ENCODE results near the gene PDE4B. TPM values are rescaled to one million over a fixed set of nuclear protein-coding genes. Genes with fewer than 3 reads are reported as not detected.

PDE4B gene
- total and polyA plus RNA-seq, 10 of the 15 experiments (the other 5 are each of a cell fraction or from before 2014, with no cell fraction given) = 3.0 to 13.2 (median 5.7) TPM

DNA sequence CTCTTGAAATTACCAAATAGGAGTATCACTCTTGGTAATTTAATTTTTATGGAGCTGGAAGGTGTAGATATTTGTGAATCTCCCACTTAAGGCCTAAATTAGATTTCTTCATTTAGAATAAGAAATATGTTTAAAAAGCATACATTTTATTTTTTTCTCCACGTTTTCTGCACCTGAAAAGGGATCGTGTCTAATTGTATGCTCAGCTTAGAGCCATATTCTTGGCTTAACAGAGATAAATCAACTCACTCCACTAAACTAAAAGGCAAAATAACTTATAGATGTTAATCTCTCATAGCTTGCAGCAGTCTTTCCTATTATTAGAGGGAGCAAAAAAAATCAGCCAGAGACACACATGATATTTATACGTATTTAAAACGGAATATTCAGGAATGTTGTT lies 404.4 kb downstream of the PDE4B start:
- ChIA-PET RAD21 (ENCODE audit: unreplicated experiment) (no interaction called here), CTCF (no interaction called here), POLR2A (no interaction called here), SMC1A (ENCODE audit: uncharacterized antibody, unreplicated experiment) (interaction anchor here (0.6 kb wide), 1 partner anchor 442 kb away, joined by 3 read pairs; no protein-coding TSS in a partner anchor)
- Histone ChIP-seq H3K4me1 (ENCODE audit: control insufficient read depth, insufficient read depth, low read length) (no peaks in the 10 kb centered on the region), H3K9me3 (replicated peaks; ENCODE audit: control insufficient read depth, insufficient read depth, low read length) (no peaks in the 10 kb centered on the region), H3K79me2 (ENCODE audit: control insufficient read depth, insufficient read depth, low read length) (no peaks in the 10 kb centered on the region), H3K36me3 (ENCODE audit: control insufficient read depth in 2 of 2, insufficient read depth in 2 of 2, low read length in 1 of 2) (no peaks in the 10 kb centered on the region), H3K4me2 (ENCODE audit: control insufficient read depth, insufficient read depth) (no peak overlapping the region), H3K9ac (ENCODE audit: control insufficient read depth, insufficient read depth, low read length) (no peak overlapping the region), H2AFZ (ENCODE audit: control insufficient read depth, low read depth, low read length) (no peak overlapping the region), H4K20me1 (ENCODE audit: control insufficient read depth, insufficient read depth) (no peaks in the 10 kb centered on the region), H3K27me3 (replicated peaks in 1 of 2; ENCODE audit: control insufficient read depth in 2 of 2, insufficient read depth in 2 of 2, low read length in 1 of 2) (no peaks in the 10 kb centered on the region; a peak in 1 of 4 replicates), H3K4me3 (no peak overlapping the region), H3K27ac (ENCODE audit: control insufficient read depth, insufficient read depth) (no peak overlapping the region)
- intact Hi-C loops (cut with micrococcal nuclease; ENCODE audit: unreplicated experiment) (no loop called here), in situ Hi-C loops (cut with MboI) (no loop called here)
- WGBS (ENCODE audit: insufficient coverage, insufficient replicate concordance, low lambda C conversion rate, missing lambda C conversion rate) = 46% methylated on average over 4 of the region's 4 CpGs
- no peak for DNase-seq (ENCODE audit: low read depth, low spot score)
- FAIRE-seq = no peak
- ATAC-seq = no peak
- no TSS peak for BruUV-seq (replicated peaks)
- TF ChIP-seq RBBP5 (conservative IDR thresholded peaks at IDR 0.05) = no peak
- TF ChIP-seq, protein P1, sequence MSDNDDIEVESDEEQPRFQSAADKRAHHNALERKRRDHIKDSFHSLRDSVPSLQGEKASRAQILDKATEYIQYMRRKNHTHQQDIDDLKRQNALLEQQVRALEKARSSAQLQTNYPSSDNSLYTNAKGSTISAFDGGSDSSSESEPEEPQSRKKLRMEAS (IDR thresholded peaks at IDR 0.05; ENCODE audit: low read depth, low read length) = no peak
- TF ChIP-seq, protein P2, sequence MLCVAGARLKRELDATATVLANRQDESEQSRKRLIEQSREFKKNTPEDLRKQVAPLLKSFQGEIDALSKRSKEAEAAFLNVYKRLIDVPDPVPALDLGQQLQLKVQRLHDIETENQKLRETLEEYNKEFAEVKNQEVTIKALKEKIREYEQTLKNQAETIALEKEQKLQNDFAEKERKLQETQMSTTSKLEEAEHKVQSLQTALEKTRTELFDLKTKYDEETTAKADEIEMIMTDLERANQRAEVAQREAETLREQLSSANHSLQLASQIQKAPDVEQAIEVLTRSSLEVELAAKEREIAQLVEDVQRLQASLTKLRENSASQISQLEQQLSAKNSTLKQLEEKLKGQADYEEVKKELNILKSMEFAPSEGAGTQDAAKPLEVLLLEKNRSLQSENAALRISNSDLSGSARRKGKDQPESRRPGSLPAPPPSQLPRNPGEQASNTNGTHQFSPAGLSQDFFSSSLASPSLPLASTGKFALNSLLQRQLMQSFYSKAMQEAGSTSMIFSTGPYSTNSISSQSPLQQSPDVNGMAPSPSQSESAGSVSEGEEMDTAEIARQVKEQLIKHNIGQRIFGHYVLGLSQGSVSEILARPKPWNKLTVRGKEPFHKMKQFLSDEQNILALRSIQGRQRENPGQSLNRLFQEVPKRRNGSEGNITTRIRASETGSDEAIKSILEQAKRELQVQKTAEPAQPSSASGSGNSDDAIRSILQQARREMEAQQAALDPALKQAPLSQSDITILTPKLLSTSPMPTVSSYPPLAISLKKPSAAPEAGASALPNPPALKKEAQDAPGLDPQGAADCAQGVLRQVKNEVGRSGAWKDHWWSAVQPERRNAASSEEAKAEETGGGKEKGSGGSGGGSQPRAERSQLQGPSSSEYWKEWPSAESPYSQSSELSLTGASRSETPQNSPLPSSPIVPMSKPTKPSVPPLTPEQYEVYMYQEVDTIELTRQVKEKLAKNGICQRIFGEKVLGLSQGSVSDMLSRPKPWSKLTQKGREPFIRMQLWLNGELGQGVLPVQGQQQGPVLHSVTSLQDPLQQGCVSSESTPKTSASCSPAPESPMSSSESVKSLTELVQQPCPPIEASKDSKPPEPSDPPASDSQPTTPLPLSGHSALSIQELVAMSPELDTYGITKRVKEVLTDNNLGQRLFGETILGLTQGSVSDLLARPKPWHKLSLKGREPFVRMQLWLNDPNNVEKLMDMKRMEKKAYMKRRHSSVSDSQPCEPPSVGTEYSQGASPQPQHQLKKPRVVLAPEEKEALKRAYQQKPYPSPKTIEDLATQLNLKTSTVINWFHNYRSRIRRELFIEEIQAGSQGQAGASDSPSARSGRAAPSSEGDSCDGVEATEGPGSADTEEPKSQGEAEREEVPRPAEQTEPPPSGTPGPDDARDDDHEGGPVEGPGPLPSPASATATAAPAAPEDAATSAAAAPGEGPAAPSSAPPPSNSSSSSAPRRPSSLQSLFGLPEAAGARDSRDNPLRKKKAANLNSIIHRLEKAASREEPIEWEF (IDR thresholded peaks at IDR 0.05; ENCODE audit: insufficient replicate concordance, low read depth, low read length) = no peak
- TF ChIP-seq, protein P3, sequence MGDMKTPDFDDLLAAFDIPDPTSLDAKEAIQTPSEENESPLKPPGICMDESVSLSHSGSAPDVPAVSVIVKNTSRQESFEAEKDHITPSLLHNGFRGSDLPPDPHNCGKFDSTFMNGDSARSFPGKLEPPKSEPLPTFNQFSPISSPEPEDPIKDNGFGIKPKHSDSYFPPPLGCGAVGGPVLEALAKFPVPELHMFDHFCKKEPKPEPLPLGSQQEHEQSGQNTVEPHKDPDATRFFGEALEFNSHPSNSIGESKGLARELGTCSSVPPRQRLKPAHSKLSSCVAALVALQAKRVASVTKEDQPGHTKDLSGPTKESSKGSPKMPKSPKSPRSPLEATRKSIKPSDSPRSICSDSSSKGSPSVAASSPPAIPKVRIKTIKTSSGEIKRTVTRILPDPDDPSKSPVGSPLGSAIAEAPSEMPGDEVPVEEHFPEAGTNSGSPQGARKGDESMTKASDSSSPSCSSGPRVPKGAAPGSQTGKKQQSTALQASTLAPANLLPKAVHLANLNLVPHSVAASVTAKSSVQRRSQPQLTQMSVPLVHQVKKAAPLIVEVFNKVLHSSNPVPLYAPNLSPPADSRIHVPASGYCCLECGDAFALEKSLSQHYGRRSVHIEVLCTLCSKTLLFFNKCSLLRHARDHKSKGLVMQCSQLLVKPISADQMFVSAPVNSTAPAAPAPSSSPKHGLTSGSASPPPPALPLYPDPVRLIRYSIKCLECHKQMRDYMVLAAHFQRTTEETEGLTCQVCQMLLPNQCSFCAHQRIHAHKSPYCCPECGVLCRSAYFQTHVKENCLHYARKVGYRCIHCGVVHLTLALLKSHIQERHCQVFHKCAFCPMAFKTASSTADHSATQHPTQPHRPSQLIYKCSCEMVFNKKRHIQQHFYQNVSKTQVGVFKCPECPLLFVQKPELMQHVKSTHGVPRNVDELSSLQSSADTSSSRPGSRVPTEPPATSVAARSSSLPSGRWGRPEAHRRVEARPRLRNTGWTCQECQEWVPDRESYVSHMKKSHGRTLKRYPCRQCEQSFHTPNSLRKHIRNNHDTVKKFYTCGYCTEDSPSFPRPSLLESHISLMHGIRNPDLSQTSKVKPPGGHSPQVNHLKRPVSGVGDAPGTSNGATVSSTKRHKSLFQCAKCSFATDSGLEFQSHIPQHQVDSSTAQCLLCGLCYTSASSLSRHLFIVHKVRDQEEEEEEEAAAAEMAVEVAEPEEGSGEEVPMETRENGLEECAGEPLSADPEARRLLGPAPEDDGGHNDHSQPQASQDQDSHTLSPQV (IDR thresholded peaks at IDR 0.05) = no peak
- TF ChIP-seq NR2C1 (IDR thresholded peaks at IDR 0.05) = no peak
- TF ChIP-seq, protein P4, sequence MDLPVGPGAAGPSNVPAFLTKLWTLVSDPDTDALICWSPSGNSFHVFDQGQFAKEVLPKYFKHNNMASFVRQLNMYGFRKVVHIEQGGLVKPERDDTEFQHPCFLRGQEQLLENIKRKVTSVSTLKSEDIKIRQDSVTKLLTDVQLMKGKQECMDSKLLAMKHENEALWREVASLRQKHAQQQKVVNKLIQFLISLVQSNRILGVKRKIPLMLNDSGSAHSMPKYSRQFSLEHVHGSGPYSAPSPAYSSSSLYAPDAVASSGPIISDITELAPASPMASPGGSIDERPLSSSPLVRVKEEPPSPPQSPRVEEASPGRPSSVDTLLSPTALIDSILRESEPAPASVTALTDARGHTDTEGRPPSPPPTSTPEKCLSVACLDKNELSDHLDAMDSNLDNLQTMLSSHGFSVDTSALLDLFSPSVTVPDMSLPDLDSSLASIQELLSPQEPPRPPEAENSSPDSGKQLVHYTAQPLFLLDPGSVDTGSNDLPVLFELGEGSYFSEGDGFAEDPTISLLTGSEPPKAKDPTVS (IDR thresholded peaks at IDR 0.05; ENCODE audit: low read depth, low read length) = no peak
- TF ChIP-seq, protein P5, sequence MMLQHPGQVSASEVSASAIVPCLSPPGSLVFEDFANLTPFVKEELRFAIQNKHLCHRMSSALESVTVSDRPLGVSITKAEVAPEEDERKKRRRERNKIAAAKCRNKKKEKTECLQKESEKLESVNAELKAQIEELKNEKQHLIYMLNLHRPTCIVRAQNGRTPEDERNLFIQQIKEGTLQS (IDR thresholded peaks at IDR 0.05; ENCODE audit: borderline replicate concordance, extremely low read depth, low read depth, low read length) = no peak
- no peak for TF ChIP-seq RB1 (IDR thresholded peaks at IDR 0.05; ENCODE audit: borderline replicate concordance)

Measured in GM12878 (cell line).